ELF-1 (cell line): ENCODE data around the gene PADI3.
"Not testable (repeated sequence)": the region's sequence is repeated elsewhere in the genome, so short reads cannot be mapped to it uniquely, and the experiment has no call there.

ENCODE experiments used
- DNase-seq: peaks from one replicate; pipeline ENCODE4 v3.0.0-alpha.2; 2016; ENCODE audit warnings: low read depth, low spot score

PADI3 gene

GRCh38 chr1:17241011-17241779 is 7.7 kb upstream of the PADI3 start:
- not testable (repeated sequence) for DNase-seq

- not testable (repeated sequence) for DNase-seq
Observed at GRCh38 chr1:17241780-17242074, 7.2 kb upstream of the PADI3 start.

GRCh38 chr1:17243274-17243673 is 5.6 kb upstream of the PADI3 start:
- DNase-seq, result no peak

- peak; percentile 57 for DNase-seq
Observed at GRCh38 chr1:17244821-17245740, 3.8 kb upstream of the PADI3 start.

GRCh38 chr1:17245816-17246325 is 3.0 kb upstream of the PADI3 start:
- peak; percentile 21 for DNase-seq

- no peak for DNase-seq
Observed at GRCh38 chr1:17246971-17247370, 1.9 kb upstream of the PADI3 start.

GRCh38 chr1:17250601-17251000 is 1.7 kb downstream of the PADI3 start:
- no peak for DNase-seq

- no peak for DNase-seq
Observed at GRCh38 chr1:17251246-17251645, 2.3 kb downstream of the PADI3 start.

GRCh38 chr1:17251701-17252376 is 2.9 kb downstream of the PADI3 start:
- DNase-seq, result peak; percentile 22

- no peak for DNase-seq
Observed at GRCh38 chr1:17255336-17255735, 6.4 kb downstream of the PADI3 start.

- no peak for DNase-seq
Observed at GRCh38 chr1:17258116-17258757, 9.3 kb downstream of the PADI3 start.

- no peak for DNase-seq
Observed at GRCh38 chr1:17258758-17259130, 9.8 kb downstream of the PADI3 start.

GRCh38 chr1:17259233-17259873 is 10.5 kb downstream of the PADI3 start:
- peak; percentile 51 for DNase-seq

- DNase-seq, result no peak
Observed at GRCh38 chr1:17260264-17260663, 11.4 kb downstream of the PADI3 start.

- DNase-seq, result no peak
Observed at GRCh38 chr1:17260738-17261137, 11.8 kb downstream of the PADI3 start.

- DNase-seq, result no peak
Observed at GRCh38 chr1:17263936-17264335, 15.0 kb downstream of the PADI3 start.

- no peak for DNase-seq
Observed at GRCh38 chr1:17264470-17264869, 15.6 kb downstream of the PADI3 start.

- peak; percentile 63 for DNase-seq
Observed at GRCh38 chr1:17265162-17265561, 16.3 kb downstream of the PADI3 start.

- DNase-seq, result no peak
Observed at GRCh38 chr1:17265950-17266349, 17.1 kb downstream of the PADI3 start.

GRCh38 chr1:17270891-17271765 is 22.2 kb downstream of the PADI3 start:
- DNase-seq, result no peak
